Stimulated activated CD4-positive, alpha-beta T cell treated with anti-CD3 and anti-CD28 coated beads, Interleukin-1b, Interleukin-23, amount 100 ng/mL, for 24 hours (primary cell): Measurements from ENCODE around the gene MIDN.
"Not testable (repeated sequence)": the region's sequence is repeated elsewhere in the genome, so short reads cannot be mapped to it uniquely, and the experiment has no call there.

Source experiments
- DNase-seq, 4 experiments: peaks; one replicate each; pipeline ENCODE4 v3.0.0-alpha.2; 2020; ENCODE audit warnings: low read depth in 4 of 4, low spot score in 1 of 4

MIDN gene

DNA sequence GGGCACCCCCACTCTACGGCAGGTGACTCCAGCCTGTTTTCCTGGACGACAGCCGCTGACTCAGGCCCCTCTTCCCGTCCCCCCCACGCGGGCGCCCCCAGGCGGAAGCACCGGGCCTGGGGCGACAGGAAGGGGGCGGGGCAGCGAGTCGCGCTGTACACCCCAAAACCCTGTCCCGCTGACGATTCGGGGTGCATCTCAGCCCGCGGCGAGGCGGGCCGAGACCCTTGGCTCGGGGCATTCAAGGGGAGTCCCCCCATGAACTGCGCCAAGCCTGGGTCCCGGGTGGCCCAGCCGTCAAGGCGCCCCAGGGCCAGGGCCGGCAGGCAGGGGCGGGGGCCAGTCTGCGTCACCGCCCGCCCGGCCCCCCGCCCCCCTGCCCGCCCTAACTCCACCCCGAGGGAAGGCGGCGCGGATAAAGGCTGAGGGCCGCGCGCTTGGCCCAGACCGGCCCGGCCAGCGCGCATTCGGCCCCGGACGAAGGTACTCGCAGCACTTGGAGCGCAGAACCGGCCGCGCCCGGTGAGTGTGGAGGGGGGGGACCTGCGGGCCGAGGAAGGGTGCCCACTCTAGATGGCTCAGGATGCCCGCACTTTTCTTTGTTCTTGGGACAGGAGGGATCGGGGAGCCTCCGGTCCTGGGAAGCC lies at the start of gene MIDN:
MIDN (plus strand) TSS at position 445 of the 647 bp plus-strand sequence. CDS start 1,714 bp downstream, outside the sequence.
- DNase-seq = peak in 1 of 4 experiments; percentile 68

DNA sequence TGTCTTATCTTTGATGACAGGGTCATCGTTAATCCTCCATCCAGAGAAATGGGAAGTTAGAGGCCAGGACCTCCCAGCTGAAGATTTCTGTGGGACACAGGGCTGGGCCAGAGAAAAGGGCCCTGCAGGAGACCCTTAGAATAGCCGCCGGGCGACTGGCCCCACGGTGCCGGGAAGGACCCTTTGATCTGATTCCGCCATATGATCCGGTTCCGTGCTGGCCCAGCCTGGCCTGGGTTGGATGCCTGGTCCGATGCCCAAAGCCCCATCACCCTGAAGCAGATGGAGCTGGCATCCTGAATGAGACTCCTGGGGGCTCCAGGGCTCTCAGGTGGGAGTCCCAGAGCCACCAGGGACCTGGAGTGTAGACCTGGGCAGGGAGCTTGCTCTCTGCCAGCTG lies 48.9 kb upstream of the MIDN start:
- no peak for DNase-seq

- DNase-seq = not testable (repeated sequence)
Measured at GRCh38 chr19:1200614-1201013, 47.8 kb upstream of the MIDN start.

DNA sequence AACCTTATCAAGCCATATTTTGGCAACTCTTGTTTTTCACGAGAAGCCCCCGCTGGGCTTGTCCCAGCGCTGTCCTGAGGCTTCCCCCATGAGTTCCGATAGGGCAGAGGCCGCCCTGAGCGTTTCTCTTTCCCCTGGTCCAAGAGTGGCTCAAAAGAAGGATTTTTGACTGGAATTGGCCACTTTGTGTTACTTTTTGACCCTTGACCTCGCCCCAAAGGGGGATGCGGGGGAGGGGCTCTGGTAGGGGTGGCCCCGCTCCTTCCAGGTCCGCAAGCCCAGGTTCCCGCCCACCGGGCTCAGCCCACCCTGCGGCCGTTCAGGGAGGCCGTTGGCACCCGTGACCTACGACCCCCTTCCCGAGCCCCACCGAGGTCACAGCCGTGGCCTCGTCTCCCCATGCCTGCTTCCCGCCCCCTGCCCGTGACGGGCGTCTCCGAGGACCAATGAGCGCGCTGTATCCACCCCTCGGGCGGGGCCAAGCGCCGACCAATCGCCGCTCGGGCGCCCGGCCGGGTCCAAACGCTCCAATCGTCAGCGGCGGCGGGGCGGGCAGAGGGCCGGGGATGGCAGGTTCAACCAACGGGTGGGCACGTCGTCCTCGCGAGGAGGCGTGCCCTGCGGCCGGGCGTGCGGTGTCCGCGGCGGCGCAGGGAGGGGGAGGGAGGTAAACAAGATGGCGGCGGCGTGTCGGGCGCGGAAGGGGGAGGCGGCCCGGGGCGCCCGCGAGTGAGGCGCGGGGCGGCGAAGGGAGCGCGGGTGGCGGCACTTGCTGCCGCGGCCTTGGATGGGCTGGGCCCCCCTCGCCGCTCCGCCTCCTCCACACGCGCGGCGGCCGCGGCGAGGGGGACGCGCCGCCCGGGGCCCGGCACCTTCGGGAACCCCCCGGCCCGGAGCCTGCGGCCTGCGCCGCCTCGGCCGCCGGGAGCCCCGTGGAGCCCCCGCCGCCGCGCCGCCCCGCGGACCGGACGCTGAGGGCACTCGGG lies 43.0 kb upstream of the MIDN start, which contains the start of gene STK11:
STK11 (plus strand) TSS at position 665 of the 986 bp plus-strand sequence. CDS start 1,136 bp downstream, outside the sequence.
- peak; percentile 98 to 99 (median 99) for DNase-seq

- DNase-seq = no peak
Measured at GRCh38 chr19:1206150-1206863, 42.1 kb upstream of the MIDN start.

DNA sequence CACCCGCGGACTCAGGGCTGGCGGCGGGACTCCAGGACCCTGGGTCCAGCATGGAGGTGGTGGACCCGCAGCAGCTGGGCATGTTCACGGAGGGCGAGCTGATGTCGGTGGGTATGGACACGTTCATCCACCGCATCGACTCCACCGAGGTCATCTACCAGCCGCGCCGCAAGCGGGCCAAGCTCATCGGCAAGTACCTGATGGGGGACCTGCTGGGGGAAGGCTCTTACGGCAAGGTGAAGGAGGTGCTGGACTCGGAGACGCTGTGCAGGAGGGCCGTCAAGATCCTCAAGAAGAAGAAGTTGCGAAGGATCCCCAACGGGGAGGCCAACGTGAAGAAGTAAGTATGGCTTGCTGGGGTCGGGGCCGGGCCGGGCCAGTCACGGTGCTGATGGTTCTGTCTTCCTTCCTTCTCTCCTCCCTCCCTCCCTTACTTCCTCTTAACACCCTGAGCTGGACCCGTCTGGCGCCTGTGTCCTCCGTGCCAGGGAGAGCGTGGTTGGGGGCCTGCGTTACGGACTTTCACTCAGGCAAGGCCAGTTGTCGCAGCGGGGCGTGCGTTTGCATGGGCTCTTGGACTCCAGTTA lies 41.4 kb upstream of the MIDN start:
- no peak for DNase-seq

- not testable (repeated sequence) for DNase-seq
Measured at GRCh38 chr19:1208830-1209229, 39.6 kb upstream of the MIDN start.

DNA sequence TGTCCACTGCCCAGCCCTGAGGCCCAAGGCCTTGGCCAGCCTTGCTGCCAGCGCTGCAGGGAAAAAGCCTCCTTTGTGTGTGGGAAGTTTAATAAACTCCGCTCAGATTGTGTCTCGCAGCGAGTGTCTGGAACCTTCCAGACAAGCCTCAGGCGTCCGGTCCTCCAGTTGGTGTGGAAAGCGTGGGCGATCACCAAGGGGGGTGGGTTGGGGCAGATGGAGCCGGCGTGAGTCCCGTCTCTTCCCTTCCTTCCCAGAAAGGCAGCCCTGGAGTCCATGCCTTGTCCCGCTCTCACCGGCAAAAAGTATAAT lies 38.2 kb upstream of the MIDN start:
- DNase-seq = no peak

GRCh38 chr19:1211494-1212234 lies 36.7 kb upstream of the MIDN start:
- no peak for DNase-seq

- DNase-seq = no peak
Measured at GRCh38 chr19:1213391-1214286, 34.7 kb upstream of the MIDN start.

GRCh38 chr19:1214299-1214861 lies 34.0 kb upstream of the MIDN start:
- DNase-seq = no peak

GRCh38 chr19:1214862-1215731 lies 33.3 kb upstream of the MIDN start:
- no peak for DNase-seq

GRCh38 chr19:1216756-1217155 lies 31.6 kb upstream of the MIDN start:
- no peak for DNase-seq

GRCh38 chr19:1217366-1217765 lies 31.0 kb upstream of the MIDN start:
- no peak for DNase-seq

DNA sequence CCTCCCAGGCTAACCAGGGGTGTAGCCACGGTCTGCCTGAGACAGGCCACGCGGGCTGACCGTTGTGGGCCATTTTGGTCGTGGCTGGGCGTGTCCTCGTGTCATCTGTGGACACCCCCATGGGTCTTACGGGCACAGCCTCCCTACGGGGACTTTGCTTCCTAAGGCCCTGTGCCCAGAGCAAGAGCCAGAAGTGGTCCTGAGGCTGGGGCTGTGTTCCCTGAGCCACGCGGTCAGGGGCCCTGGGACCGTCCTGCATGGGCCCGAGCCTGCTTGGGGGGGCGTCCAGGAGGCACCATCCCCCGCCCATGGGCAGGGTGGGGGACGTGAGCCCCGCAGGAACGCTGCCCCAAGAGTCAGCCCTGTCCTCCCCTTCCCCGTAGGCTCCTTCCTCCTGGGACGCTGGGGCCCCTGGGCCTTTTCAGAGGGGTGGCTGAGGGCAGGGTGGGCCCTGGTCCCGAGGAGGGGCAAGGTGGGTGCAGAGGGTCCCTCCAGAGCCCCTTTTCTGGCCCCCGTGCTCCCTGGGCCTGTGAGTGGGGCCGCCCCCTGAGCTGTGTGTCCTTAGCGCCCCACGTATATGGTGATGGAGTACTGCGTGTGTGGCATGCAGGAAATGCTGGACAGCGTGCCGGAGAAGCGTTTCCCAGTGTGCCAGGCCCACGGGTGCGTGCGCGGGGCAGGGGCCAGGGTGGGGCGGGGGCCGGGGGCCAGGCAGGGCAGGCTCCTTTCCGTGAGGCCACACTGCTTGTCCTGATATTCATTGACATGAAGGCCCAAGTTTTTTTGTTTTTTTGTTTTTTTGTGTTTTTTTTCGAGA lies 29.4 kb upstream of the MIDN start:
- DNase-seq = no peak

DNA sequence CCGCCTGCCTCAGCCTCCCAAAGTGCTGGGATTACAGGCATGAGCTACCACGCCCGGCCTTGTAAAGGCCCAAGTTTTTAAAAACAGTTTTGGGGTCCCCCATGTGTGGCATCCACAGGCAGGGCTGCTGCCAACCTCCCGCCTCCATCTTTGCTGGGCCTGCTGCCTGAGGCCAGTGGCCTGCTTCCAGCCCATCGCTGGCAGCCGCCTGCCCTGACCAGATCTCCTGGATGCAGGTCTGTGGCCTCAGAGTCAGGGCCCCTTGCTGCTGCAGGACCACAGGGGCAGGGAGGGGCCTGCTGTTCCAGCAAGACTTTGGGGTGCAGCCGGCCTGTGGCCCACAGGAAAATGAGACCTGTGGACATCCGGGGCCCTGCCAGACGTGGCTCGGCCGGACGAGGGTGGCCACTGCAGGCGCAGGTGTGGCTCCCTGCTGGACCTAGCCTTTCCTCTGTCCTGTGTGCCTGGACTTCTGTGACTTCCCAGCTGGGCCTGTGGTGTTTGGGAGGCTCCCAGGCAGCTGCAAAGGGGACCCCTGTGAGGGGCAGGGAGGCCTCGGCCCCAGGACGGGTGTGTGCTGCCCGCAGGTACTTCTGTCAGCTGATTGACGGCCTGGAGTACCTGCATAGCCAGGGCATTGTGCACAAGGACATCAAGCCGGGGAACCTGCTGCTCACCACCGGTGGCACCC lies 28.5 kb upstream of the MIDN start:
- DNase-seq = no peak

DNA sequence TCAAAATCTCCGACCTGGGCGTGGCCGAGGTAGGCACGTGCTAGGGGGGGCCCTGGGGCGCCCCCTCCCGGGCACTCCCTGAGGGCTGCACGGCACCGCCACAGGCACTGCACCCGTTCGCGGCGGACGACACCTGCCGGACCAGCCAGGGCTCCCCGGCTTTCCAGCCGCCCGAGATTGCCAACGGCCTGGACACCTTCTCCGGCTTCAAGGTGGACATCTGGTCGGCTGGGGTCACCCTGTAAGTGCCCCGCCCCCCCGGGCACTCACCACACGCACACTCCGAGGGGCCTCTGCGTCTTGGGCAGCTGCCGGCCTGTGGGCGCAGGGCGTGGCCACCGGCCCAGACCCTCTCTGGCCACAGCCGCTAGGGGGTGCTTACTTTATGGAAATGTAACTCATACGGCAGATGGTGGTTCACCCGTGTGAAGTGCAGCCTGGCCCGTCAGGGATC lies 27.9 kb upstream of the MIDN start:
- DNase-seq = no peak
